Measurements from ENCODE around the gene PLCB2.

PLCB2 gene, protein sequence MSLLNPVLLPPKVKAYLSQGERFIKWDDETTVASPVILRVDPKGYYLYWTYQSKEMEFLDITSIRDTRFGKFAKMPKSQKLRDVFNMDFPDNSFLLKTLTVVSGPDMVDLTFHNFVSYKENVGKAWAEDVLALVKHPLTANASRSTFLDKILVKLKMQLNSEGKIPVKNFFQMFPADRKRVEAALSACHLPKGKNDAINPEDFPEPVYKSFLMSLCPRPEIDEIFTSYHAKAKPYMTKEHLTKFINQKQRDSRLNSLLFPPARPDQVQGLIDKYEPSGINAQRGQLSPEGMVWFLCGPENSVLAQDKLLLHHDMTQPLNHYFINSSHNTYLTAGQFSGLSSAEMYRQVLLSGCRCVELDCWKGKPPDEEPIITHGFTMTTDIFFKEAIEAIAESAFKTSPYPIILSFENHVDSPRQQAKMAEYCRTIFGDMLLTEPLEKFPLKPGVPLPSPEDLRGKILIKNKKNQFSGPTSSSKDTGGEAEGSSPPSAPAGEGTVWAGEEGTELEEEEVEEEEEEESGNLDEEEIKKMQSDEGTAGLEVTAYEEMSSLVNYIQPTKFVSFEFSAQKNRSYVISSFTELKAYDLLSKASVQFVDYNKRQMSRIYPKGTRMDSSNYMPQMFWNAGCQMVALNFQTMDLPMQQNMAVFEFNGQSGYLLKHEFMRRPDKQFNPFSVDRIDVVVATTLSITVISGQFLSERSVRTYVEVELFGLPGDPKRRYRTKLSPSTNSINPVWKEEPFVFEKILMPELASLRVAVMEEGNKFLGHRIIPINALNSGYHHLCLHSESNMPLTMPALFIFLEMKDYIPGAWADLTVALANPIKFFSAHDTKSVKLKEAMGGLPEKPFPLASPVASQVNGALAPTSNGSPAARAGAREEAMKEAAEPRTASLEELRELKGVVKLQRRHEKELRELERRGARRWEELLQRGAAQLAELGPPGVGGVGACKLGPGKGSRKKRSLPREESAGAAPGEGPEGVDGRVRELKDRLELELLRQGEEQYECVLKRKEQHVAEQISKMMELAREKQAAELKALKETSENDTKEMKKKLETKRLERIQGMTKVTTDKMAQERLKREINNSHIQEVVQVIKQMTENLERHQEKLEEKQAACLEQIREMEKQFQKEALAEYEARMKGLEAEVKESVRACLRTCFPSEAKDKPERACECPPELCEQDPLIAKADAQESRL

DNA sequence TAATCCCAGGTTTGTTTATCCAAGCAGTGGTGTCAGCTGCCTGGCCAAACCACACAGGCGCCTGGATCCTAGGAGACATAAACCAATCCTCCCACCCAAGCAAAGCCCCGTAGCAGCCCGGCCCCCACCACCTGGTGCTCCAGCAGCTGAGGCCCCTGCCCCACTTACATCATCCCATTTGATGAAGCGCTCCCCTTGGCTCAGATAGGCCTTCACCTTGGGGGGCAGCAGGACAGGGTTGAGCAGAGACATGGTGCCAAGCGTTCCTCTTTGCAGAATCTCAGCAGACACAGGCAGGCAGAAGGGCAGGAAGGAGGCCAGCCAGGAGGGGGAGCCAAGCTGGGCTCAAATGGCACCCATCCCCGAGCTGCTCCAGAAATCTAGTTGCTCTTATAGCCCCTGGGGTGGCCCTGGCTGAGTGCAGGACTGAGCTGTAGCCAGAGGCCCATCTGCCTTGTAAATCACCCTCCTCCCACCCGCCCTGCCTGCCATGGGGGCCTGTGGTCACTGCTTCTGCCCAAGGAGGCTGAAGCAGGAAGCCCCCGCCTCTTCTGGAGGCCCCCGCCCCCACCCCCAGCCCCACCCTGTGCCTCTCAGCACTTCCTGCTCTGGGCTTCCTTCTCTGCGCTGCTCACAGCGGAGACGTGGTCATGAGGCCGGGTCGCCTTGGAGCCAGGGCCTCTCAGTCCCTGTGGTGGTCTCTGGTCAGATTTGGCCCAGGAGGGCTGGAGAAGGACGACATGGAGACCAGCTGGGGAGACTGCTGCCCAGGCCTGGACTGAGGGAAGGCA lies at the start of gene PLCB2:
PLCB2 (minus strand) TSS at position 515 of the 791 bp plus-strand sequence; CDS start at position 252, 263 bp downstream.
- no peaks in the 10 kb centered on the region for H3K27me3 ChIP-seq (ENCODE audit: control insufficient read depth in 1 of 2, insufficient read depth in 2 of 2, low read length in 2 of 2)
- no peak within 1 kb of the TSS for H3K9ac ChIP-seq (ENCODE audit: low read length)
- H3K9me3 ChIP-seq (ENCODE audit: low read length): no peaks in the 10 kb centered on the region
- H3K36me3 ChIP-seq (ENCODE audit: insufficient read depth, low read length): no peaks in the 10 kb centered on the region
- H3K4me3 ChIP-seq (ENCODE audit: low read depth in 1 of 2, low read length in 2 of 2): peak within 1 kb of the TSS in 1 of 2 donors; percentile 22
- H3K27ac ChIP-seq (ENCODE audit: low read depth, low read length): no peak within 1 kb of the TSS
- no peaks in the 10 kb centered on the region for H3K4me1 ChIP-seq (ENCODE audit: insufficient read depth, low read length)

DNA sequence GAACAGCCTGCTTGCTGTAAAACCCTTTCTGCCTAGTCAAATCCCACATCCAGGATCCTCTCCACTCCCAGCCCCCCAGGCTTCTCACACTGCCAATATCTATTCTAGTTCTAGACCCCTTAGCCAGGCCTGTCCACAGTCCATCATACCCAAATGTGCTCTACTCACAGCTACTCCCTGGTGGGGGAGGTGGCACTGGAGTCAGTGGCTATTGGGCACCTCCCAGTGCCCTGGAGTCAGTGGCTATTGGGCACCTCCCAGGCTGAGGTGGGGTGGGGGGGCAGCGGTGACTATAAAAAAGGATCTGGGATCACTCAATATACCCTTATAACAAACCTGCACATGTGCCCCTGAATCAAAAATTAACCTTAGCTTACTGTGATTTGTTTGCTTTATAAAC lies 49.5 kb upstream of the PLCB2 start:
- Histone ChIP-seq H3K9ac (ENCODE audit: low read length) (no peak overlapping the region), H3K4me3 (ENCODE audit: low read depth in 1 of 2, low read length in 2 of 2) (no peak overlapping the region), H3K4me1 (ENCODE audit: insufficient read depth, low read length) (no peaks in the 10 kb centered on the region), H3K27me3 (ENCODE audit: control insufficient read depth in 1 of 2, insufficient read depth in 2 of 2, low read length in 2 of 2) (peaks cover 0 to 7% of the 10 kb centered on the region in 2 donors), H3K27ac (ENCODE audit: low read depth, low read length) (no peak overlapping the region), H3K36me3 (ENCODE audit: insufficient read depth, low read length) (no peaks in the 10 kb centered on the region), H3K9me3 (ENCODE audit: low read length) (no peaks in the 10 kb centered on the region)

DNA sequence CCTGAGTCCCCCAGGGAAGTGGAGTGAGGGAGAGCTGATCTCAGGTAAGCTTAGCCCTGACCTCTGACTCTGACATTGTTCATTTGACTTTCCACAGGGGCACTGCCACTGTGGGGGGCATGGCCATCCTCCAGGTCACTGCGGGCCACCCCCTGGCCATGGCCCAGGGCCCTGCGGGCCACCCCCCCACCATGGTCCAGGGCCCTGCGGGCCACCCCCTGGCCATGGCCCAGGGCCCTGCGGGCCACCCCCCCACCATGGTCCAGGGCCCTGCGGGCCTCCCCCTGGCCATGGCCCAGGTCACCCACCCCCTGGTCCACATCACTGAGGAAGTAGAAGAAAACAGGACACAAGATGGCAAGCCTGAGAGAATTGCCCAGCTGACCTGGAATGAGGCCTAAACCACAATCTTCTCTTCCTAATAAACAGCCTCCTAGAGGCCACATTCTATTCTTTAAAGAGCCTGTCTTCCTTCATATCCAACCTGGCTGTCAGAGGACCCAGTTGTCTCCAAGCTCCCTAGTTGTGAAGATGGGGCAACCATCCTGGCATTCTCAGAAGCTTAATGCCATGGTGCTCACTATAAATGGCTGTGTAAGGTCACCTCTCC lies 48.3 kb upstream of the PLCB2 start:
- H3K36me3 ChIP-seq (ENCODE audit: insufficient read depth, low read length): no peaks in the 10 kb centered on the region
- no peak overlapping the region for H3K9ac ChIP-seq (ENCODE audit: low read length)
- no peak overlapping the region for H3K27ac ChIP-seq (ENCODE audit: low read depth, low read length)
- H3K4me1 ChIP-seq (ENCODE audit: insufficient read depth, low read length): no peaks in the 10 kb centered on the region
- H3K4me3 ChIP-seq (ENCODE audit: low read depth in 1 of 2, low read length in 2 of 2): no peak overlapping the region
- peaks cover 0 to 7% of the 10 kb centered on the region in 2 donors for H3K27me3 ChIP-seq (ENCODE audit: control insufficient read depth in 1 of 2, insufficient read depth in 2 of 2, low read length in 2 of 2)
- H3K9me3 ChIP-seq (ENCODE audit: low read length): no peaks in the 10 kb centered on the region

DNA sequence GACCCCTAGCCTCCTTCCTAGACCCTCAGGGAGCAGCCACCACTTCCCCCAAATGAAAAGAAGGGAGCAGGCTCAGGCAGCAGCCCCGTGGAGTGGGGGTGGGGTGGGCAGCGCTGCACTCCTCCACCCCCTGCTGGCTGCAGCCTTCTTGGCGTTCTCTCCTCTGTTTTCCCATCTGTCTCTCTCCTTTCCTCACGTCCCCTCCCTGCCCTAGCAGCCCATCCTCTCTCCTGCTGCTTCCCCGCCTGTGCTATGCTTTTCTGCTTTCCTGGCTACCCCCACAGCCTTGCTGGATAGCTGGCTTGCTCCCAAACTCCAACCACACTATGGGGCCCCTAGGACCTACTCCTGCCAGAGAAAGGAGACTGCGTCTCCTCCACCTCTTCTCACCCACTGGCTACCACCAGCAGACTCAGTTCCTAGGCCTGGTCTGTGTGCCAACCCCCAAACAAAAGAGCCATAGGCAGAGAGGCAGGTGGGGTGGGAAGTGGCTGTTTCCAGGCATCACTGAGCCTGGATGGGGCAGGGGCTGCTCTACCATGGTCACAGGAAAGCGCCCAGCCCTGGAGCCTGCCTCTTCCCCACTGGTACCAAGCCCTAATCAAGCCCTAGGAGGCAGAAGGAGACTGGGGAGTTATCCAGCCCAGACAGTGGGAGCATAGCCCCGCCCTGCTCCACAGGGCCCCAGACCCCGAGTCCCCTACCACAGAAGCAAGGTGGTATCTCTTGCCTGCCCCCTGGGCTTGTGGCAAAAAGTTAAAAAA lies 46.9 kb upstream of the PLCB2 start:
- no peak overlapping the region for H3K9ac ChIP-seq (ENCODE audit: low read length)
- no peak overlapping the region for H3K27ac ChIP-seq (ENCODE audit: low read depth, low read length)
- H3K9me3 ChIP-seq (ENCODE audit: low read length): no peaks in the 10 kb centered on the region
- H3K4me3 ChIP-seq (ENCODE audit: low read depth in 1 of 2, low read length in 2 of 2): no peak overlapping the region
- H3K27me3 ChIP-seq (ENCODE audit: control insufficient read depth in 1 of 2, insufficient read depth in 2 of 2, low read length in 2 of 2): peaks cover 0 to 7% of the 10 kb centered on the region in 2 donors
- no peaks in the 10 kb centered on the region for H3K36me3 ChIP-seq (ENCODE audit: insufficient read depth, low read length)
- no peaks in the 10 kb centered on the region for H3K4me1 ChIP-seq (ENCODE audit: insufficient read depth, low read length)

DNA sequence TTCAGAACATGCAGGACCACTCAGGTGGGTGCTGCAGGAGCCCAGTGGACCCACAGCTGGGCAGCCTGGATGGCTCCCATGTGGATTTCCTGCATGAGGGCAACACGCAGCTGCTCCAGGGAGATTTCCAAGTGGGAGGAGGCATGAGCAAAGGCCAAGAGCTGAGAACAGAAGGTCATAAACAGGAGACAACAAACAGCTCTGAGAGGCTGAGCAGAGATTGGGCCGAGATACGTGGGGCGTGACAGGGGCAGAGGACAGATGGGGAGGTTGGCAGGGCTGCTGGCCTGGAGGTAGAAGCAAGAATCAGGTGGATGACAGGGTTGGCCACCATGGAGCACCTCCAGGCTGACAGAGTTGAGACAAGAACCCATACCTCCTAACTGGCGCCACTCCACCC lies 46.0 kb upstream of the PLCB2 start:
- Histone ChIP-seq H3K4me1 (ENCODE audit: insufficient read depth, low read length) (no peaks in the 10 kb centered on the region), H3K9ac (ENCODE audit: low read length) (no peak overlapping the region), H3K4me3 (ENCODE audit: low read depth in 1 of 2, low read length in 2 of 2) (no peak overlapping the region)

DNA sequence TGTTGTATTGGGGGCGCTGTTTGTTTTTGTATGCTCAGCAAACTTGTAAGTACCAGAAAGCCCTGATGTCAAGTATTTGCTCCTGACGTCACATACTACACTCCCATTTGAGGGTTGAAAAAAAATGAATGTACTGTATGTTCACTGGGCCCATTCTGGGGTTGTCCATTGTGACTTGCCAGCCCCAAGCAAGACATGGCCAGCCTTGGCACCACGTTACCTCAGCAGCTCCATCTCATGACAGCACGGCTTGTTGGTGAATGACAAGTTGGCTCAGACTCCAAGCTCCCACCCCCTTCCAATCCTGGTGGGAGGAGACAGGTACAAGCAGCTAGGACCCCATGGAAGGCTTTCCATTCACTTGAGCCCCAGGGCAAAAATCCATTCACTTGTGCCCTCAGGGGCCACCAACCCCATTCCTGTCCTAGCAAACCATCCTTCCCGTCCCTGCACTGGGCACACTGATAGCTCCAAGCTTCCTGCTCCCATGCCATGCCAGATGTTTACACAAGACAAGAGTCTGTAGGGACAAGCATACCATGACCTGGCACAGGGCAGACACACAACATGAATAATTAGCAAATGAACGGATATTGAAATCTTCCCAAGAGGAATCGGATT lies 44.7 kb upstream of the PLCB2 start:
- no peak overlapping the region for H3K27ac ChIP-seq (ENCODE audit: low read depth, low read length)
- H3K36me3 ChIP-seq (ENCODE audit: insufficient read depth, low read length): no peaks in the 10 kb centered on the region
- H3K4me1 ChIP-seq (ENCODE audit: insufficient read depth, low read length): no peaks in the 10 kb centered on the region
- H3K9me3 ChIP-seq (ENCODE audit: low read length): no peaks in the 10 kb centered on the region
- no peak overlapping the region for H3K9ac ChIP-seq (ENCODE audit: low read length)
- no peak overlapping the region for H3K4me3 ChIP-seq (ENCODE audit: low read depth in 1 of 2, low read length in 2 of 2)
- no peaks in the 10 kb centered on the region for H3K27me3 ChIP-seq (ENCODE audit: control insufficient read depth in 1 of 2, insufficient read depth in 2 of 2, low read length in 2 of 2)

More for the DNA sequence above, 46.0 kb upstream of the PLCB2 start:
- Histone ChIP-seq H3K9me3 (ENCODE audit: low read length) (no peaks in the 10 kb centered on the region), H3K27me3 (ENCODE audit: control insufficient read depth in 1 of 2, insufficient read depth in 2 of 2, low read length in 2 of 2) (peaks cover 0 to 4% of the 10 kb centered on the region in 2 donors), H3K36me3 (ENCODE audit: insufficient read depth, low read length) (no peaks in the 10 kb centered on the region), H3K27ac (ENCODE audit: low read depth, low read length) (no peak overlapping the region)

DNA sequence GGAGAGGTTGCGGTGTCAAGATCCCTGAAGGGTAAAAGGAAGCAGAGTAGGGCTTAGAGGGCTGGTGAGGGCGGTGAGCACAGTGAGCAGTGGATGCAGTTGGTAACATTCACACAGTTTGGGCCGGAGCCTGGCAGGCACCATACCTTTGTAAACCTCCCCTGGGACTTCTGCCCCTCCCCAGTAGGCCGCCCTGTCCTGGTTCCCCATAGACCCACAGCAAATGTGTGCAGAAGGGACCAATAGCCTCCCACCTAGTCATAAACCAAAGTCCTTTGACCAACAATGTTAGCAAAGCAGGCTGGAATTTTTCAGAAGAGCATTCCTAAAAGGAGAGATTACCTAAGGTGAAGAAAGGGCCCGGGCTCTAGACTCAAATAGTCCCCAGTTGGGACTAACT lies 41.4 kb upstream of the PLCB2 start:
- H3K27ac ChIP-seq (ENCODE audit: low read depth, low read length): no peak overlapping the region
- no peak overlapping the region for H3K9ac ChIP-seq (ENCODE audit: low read length)
- H3K4me3 ChIP-seq (ENCODE audit: low read depth in 1 of 2, low read length in 2 of 2): no peak overlapping the region
- peaks cover 3% of the 10 kb centered on the region for H3K4me1 ChIP-seq (ENCODE audit: insufficient read depth, low read length)
- H3K9me3 ChIP-seq (ENCODE audit: low read length): no peaks in the 10 kb centered on the region
- H3K36me3 ChIP-seq (ENCODE audit: insufficient read depth, low read length): no peaks in the 10 kb centered on the region
- H3K27me3 ChIP-seq (ENCODE audit: control insufficient read depth in 1 of 2, insufficient read depth in 2 of 2, low read length in 2 of 2): no peaks in the 10 kb centered on the region

DNA sequence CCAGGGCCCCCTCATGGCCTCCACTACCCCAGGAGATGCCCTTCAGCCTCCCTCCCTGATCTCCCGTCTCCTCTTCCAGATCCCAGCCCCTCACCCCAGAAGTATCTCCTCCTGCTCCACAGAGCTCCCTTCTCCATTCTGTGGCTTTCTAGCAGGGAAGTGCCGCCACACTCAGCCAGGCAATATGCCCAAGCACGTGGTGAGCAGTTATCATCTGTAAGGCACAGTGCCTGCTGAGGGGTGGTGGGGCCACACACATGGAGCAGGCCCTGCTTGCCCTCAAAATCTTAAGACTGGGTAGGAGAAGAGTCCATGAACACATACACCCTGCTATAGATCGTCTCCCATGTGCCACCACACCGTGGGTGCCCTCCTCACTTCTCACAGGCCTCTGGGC lies 40.7 kb upstream of the PLCB2 start:
- no peaks in the 10 kb centered on the region for H3K9me3 ChIP-seq (ENCODE audit: low read length)
- H3K4me3 ChIP-seq (ENCODE audit: low read depth in 1 of 2, low read length in 2 of 2): no peak overlapping the region
- no peaks in the 10 kb centered on the region for H3K36me3 ChIP-seq (ENCODE audit: insufficient read depth, low read length)
- H3K27ac ChIP-seq (ENCODE audit: low read depth, low read length): no peak overlapping the region
- peaks cover 10% of the 10 kb centered on the region for H3K4me1 ChIP-seq (ENCODE audit: insufficient read depth, low read length)
- H3K9ac ChIP-seq (ENCODE audit: low read length): no peak overlapping the region
- no peaks in the 10 kb centered on the region for H3K27me3 ChIP-seq (ENCODE audit: control insufficient read depth in 1 of 2, insufficient read depth in 2 of 2, low read length in 2 of 2)

DNA sequence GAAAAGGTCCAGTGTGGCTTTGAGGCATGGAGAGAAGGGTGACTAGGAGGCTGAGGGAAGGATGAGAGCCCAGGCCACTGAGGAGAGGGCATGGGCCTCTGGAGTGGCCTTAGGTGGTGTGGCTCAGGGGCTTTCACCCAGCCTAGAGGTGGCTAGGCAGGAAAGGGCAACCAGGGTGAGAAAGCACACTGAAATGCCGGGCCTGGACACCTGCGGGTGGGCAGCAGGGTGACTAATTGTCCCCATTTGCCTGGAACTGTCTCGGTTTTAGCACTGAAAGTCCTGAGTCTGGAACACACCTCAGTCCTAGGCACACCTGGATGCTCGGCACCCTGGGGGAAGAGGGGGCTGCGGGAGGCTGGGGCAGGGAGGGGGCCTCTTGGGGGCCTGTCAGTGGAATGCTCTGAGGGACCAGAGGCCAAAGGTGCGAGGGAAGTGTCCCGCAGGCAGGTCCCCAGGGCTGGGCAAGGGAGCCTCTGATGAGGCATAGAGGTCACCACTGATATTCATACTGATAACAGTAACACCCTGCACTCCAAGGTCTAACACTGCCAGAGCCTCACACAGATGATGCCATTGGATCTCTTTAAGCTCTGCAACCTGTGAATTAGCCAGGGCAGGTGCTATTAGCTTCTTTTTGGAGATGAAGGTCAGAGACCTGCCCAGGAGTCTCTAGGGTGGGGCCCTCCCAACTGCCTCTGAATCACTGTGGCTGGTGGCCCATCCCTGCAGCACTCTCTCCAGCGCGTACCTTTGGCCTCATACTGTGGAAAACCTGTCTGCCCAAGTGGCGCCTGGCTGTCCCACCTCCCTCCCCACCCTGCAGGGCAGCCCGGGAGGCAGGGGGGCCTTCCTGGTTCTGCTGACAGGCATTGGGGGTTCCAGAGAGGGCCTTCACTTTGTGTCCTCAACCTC lies 40.1 kb upstream of the PLCB2 start:
- Histone ChIP-seq H3K4me1 (ENCODE audit: insufficient read depth, low read length) (peaks cover 17% of the 10 kb centered on the region), H3K4me3 (ENCODE audit: low read depth in 1 of 2, low read length in 2 of 2) (no peak overlapping the region), H3K27me3 (ENCODE audit: control insufficient read depth in 1 of 2, insufficient read depth in 2 of 2, low read length in 2 of 2) (no peaks in the 10 kb centered on the region), H3K9ac (ENCODE audit: low read length) (no peak overlapping the region), H3K36me3 (ENCODE audit: insufficient read depth, low read length) (no peaks in the 10 kb centered on the region), H3K9me3 (ENCODE audit: low read length) (no peaks in the 10 kb centered on the region), H3K27ac (ENCODE audit: low read depth, low read length) (no peak overlapping the region)
